Colonic mucosa (tissue), 4 donors: Measurements from ENCODE around the gene STX10. TPM values are rescaled to one million over a fixed set of nuclear protein-coding genes. Genes with fewer than 3 reads are reported as not detected.

Experiments used
- DNase-seq: peaks from one replicate; pipeline ENCODE4 v3.0.0-alpha.2; 2020
- H3K27ac ChIP-seq: fragments of 200-600 bp; one replicate; pipeline ENCODE4 v1.8.0; 2021
- H3K27me3 ChIP-seq: fragments of 200-600 bp; one replicate; pipeline ENCODE4 v1.8.0; 2021
- H3K36me3 ChIP-seq: fragments of 200-600 bp; one replicate; pipeline ENCODE4 v1.8.0; 2021
- H3K4me1 ChIP-seq: fragments of 200-600 bp; one replicate; pipeline ENCODE4 v1.8.0; 2021; ENCODE audit warnings: mild to moderate bottlenecking
- H3K4me3 ChIP-seq: fragments of 200-600 bp; one replicate; pipeline ENCODE4 v1.8.0; 2021
- H3K9ac ChIP-seq, 2 donors: one replicate each; pipeline ENCODE4 v1.7.0; 2013; ENCODE audit warnings: control low read depth in 2 of 2, low read depth in 2 of 2, low read length in 2 of 2
- H3K9me3 ChIP-seq: fragments of 200-600 bp; one replicate; pipeline ENCODE4 v1.8.0; 2021
- intact Hi-C: fragments of 100-400 bp; cut with DNase I; formaldehyde crosslinking; loops from one replicate; pipeline ENCODE4 v1.14.1; 2022
- total RNA-seq, 2 donors: library from RNA; stranded (reverse); fragmentation: NEBNext Ultra II Directional in 1 of 2; extraction: Animal tissue kit (Norgen Biotek cat#: 25700) in 1 of 2; gene quantifications; one replicate each; pipeline ENCODE4 v1.2.1, GENCODE V29; 2021
- TF ChIP-seq, protein P1 (sequence below): fragments of 200-600 bp; IDR thresholded peaks from one replicate; pipeline ENCODE4 v1.8.0; 2022; ENCODE audit warnings: antibody characterized with exemption, mild to moderate bottlenecking
- donor health status: healthy.
- donor health status: DM: no; HTN: no; CAD: no.
- donor health status: DM: no; HTN: no; CAD: no.

Gene STX10
- total RNA-seq, 2 donors from 2014 or later, result 51.0 to 78.2 TPM

DNA sequence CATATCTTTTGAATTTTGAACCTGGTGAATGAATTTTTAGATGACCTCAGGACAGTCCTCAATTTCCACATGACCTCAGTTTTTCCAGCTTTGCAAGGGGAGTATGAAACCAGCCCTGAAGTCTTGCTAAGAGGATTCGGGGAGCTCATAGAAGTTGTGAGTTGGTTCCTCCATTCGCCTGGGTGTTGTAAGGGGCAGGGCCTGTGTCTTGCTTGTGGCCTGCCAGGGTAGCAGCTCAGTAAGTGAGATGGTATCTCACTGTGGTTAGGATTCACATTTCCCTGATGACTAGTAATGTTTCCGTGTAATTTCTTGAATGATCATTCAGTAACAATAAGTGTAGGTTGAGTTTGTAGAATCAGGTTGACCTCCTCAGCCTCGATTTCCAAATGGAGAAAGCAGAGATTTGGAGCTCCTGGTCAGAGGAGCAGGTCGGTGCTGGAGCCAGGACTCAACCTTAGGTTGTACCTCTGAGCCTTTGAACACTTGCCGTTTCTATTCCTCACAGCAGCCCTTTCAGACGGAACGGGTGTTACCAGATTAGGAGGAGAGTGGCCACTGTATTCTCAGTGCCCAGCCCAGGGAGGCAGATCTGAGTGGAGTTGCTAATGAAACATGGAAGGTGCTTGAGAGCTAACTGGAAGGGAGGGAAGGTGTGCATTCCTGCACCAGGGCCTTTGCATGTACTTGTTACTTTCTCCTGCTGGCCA lies 17.5 kb downstream of the STX10 start:
- intact Hi-C loops, result no loop called here
- Histone ChIP-seq H3K4me1 (no peaks in the 10 kb centered on the region), H3K27ac (no peak overlapping the region), H3K36me3 (no peaks in the 10 kb centered on the region), H3K9me3 (no peaks in the 10 kb centered on the region), H3K9ac (peak overlapping the region in 1 of 2 donors; percentile 35), H3K4me3 (no peak overlapping the region), H3K27me3 (no peaks in the 10 kb centered on the region)
- TF ChIP-seq, protein P1, sequence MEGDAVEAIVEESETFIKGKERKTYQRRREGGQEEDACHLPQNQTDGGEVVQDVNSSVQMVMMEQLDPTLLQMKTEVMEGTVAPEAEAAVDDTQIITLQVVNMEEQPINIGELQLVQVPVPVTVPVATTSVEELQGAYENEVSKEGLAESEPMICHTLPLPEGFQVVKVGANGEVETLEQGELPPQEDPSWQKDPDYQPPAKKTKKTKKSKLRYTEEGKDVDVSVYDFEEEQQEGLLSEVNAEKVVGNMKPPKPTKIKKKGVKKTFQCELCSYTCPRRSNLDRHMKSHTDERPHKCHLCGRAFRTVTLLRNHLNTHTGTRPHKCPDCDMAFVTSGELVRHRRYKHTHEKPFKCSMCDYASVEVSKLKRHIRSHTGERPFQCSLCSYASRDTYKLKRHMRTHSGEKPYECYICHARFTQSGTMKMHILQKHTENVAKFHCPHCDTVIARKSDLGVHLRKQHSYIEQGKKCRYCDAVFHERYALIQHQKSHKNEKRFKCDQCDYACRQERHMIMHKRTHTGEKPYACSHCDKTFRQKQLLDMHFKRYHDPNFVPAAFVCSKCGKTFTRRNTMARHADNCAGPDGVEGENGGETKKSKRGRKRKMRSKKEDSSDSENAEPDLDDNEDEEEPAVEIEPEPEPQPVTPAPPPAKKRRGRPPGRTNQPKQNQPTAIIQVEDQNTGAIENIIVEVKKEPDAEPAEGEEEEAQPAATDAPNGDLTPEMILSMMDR, result no peak
- no peak for DNase-seq

DNA sequence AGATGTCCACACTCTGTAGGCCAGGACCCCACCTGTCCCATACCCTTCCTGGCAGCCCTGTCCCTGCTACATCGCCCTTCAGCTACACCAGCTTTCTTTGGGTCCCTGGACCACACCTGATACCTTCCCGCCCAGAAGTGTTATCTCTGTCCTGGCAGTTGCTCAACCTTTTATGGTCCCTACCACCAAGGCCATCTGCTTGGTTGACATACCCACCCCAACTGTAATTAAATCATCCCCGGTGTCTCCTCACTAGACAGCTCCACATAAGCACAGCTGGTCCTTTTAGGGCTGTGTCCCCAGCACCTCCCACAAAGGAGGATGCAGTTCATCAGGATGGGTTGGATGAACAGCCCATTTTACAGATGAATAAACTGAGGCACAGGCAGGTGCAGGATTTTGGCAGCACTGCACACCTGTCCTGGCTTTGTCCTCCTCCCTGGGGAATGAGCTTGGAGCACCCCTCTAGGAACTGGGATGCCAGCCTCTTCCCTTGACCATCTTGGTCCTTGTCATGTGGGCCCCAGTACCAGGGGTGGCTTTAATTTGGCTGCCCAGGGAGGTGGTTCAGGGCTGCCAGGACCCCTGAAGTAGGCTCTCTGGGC lies 19.2 kb downstream of the STX10 start:
- no peak overlapping the region for H3K4me3 ChIP-seq
- no peak overlapping the region for H3K9ac ChIP-seq
- intact Hi-C loops, result no loop called here
- H3K4me1 ChIP-seq, result no peaks in the 10 kb centered on the region
- H3K27ac ChIP-seq, result no peak overlapping the region
- peak; percentile 25 for DNase-seq
- TF ChIP-seq, protein P1, result no peak
- H3K9me3 ChIP-seq, result no peaks in the 10 kb centered on the region
- no peaks in the 10 kb centered on the region for H3K36me3 ChIP-seq
- H3K27me3 ChIP-seq, result no peaks in the 10 kb centered on the region

DNA sequence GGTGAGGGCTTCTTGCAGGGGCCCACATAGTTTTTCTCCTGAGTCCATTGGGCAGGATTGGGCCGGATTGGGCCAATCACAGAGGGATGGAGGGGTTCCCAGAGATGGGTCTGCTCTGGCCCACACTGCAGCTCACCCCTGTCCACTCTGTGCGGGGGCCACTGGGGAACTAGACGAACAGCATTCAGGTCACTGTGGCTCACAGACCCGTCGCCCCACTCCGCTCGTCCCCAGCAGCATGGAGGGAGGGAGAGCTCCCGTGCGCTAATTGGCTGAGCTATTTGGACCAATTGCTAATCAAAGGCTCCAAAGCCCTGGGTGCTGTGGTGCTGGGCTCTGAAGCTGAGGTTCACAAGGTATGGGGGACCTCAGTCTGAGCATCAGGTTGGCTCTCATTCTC lies 20.8 kb downstream of the STX10 start:
- H3K27me3 ChIP-seq, result no peaks in the 10 kb centered on the region
- no peaks in the 10 kb centered on the region for H3K4me1 ChIP-seq
- H3K27ac ChIP-seq, result no peak overlapping the region
- DNase-seq, result no peak
- no peaks in the 10 kb centered on the region for H3K9me3 ChIP-seq
- H3K9ac ChIP-seq, result no peak overlapping the region
- TF ChIP-seq, protein P1, result no peak
- no peaks in the 10 kb centered on the region for H3K36me3 ChIP-seq
- no peak overlapping the region for H3K4me3 ChIP-seq
- intact Hi-C loops, result no loop called here

DNA sequence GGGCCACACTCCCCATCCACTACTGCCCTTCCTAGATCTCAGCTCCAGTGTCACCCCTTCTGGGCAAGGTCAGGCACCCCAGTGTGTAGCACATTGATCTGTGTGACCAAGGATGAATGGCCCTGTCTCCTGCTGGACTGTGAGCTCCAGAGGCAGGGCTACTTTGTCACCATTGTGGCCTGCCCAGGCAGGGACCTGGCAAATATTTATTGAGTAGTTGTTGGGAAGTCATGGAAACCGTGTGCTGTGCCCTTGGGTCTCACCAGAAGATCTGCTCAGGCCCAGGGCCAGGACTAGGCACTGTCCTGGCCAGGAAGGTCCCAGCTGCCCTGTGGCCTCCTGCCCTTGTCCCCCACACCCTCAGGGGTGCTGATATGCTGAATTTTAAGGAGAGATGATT lies 21.6 kb downstream of the STX10 start:
- H3K36me3 ChIP-seq, result no peaks in the 10 kb centered on the region
- no peaks in the 10 kb centered on the region for H3K27me3 ChIP-seq
- H3K27ac ChIP-seq, result no peak overlapping the region
- no peaks in the 10 kb centered on the region for H3K9me3 ChIP-seq
- no peaks in the 10 kb centered on the region for H3K4me1 ChIP-seq
- no peak for DNase-seq
- no peak overlapping the region for H3K9ac ChIP-seq
- TF ChIP-seq, protein P1, result no peak
- intact Hi-C loops, result no loop called here
- no peak overlapping the region for H3K4me3 ChIP-seq

DNA sequence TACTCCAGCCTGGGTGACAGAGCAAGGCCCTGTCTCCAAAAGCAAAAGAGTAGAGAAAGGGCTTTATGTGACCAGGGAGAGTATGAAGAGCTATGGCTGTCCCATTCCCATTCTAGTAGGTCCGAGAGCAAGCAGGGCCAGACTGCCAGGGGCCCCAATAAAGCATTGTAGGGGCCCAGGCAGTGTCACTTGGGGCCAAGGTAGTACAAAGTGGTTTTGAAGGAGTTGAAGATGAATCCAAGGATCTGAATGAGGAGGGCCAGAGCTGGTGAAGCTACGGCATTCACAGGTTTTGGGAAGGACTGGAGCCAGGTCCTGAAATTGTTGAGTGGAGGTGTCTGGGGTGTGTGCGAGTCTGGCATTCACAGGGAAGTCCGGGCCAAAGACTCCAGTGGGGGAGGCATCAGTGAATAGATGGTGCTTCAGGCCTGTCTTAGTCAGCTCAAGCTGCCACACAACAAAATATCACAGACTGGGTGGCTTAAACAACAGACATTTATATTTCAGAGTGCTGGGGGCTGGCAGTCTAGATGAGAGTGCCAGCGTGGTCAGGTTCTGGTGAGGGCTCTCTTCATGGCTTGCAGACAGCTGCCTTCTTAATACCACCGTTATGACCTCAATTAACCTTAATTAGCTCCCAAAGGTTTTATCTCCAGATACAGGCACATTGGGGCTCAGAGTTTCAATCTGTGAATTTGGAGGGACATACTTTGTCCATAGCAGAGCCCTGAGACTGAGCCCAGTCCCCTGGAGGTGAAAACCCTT lies 22.2 kb downstream of the STX10 start:
- H3K4me3 ChIP-seq, result no peak overlapping the region
- H3K4me1 ChIP-seq, result no peaks in the 10 kb centered on the region
- no peaks in the 10 kb centered on the region for H3K9me3 ChIP-seq
- no peak overlapping the region for H3K9ac ChIP-seq
- H3K36me3 ChIP-seq, result no peaks in the 10 kb centered on the region
- no peak overlapping the region for H3K27ac ChIP-seq
- H3K27me3 ChIP-seq, result no peaks in the 10 kb centered on the region
- no peak for DNase-seq
- TF ChIP-seq, protein P1, result no peak
- intact Hi-C loops, result no loop called here
